T-helper 2 cell treated with Interferon-gamma antibody and Interleukin-4, amounts not matched to agents 100 ng/mL and 5 ng/mL, for 36 hours (primary cell): ENCODE data around the gene C14orf180. TPM values are rescaled to one million over a fixed set of nuclear protein-coding genes. Genes with fewer than 3 reads are reported as not detected.
"Not testable (repeated sequence)": the region's sequence is repeated elsewhere in the genome, so short reads cannot be mapped to it uniquely, and the experiment has no call there.

ENCODE experiments used
- intact Hi-C: fragments of 100-400 bp; cut with micrococcal nuclease; formaldehyde crosslinking; loops from one replicate; pipeline ENCODE4 v1.15.1; 2023
- total RNA-seq: library from RNA; stranded (reverse); gene quantifications from 2 replicates; pipeline ENCODE4 v1.2.3, GENCODE V29; 2022

C14orf180 gene
- total RNA-seq, 1 donor from 2014 or later, result not detected

DNA sequence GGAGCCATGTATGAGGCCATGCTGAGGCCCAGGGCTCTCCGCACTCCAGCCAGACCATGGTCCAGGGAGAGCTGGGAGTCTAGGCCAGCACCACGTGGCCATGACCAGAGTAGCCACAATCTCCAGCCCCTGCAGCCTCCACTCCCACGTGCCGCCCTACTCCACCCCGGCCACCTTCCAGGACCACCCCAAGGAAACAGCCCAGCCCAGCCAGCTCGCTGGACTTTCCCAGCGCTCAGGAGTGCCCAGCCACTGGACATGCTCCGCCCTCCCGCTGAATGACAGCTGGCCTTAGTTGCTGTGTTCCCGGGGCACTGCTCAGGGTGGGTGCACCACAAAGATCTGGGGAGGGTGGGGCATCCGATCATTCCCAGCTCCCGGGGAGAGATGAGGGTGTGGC lies 2.1 kb upstream of the C14orf180 start:
- intact Hi-C loops, result no loop called here

DNA sequence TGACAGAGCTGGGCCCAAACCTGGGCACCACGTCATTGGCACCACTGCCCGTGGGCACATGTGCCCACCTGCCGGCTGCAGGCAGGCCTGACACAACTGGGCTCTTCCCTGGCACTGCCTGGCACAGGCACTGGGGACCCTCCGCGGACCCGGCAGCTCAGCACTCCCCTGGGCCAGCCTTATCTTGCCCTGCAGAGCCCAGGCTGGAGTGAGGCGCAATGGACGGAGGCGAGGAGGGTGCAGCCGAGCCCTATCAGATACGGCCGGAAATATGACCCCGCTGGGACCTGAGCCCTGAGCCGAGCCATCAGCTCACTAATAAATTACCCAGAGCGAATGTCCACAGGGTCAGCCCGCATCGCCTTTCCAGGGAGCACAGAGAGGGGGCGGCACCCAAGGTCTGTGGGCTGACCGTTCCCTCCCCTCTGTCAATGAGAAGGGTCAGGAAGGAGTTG lies 1.7 kb upstream of the C14orf180 start:
- intact Hi-C loops, result no loop called here

DNA sequence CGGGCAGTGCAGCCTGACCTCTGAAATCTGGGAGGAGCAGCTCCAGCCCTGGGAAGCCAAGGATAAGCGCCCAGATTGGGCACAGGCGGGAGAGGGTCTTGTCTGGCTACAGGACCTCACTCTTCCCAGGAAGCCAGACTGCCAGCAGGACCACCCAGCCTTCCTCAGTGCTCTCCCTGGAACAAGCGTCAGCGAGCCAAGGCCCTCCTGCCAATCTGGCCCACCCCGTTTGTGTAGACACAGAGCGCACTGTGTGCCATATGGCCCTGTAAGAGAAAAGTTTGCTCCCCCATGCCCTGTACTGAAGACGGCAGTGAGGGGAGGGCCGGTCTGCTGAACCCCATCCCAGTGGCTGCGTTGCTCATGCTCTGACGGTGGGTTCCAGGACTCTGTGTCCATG lies 1.2 kb upstream of the C14orf180 start:
- intact Hi-C loops, result no loop called here

DNA sequence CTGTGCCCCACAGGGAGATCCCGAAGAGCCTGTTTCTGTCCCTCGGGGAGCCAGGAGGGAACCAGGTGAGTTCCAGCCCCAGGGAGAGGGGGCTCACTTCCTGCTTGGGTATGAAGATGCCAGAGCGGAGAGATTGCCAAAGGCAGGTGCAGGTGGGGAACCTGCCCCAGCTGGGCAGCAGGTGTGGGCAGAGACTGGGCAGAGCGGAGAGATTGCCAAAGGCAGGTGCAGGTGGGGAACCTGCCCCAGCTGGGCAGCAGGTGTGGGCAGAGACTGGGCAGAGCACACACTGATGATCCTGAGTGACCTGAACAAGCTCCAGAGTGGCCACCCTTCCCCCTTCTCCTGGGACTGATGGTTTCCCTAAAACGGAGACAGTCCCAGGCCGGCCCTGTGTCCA lies 375 bp downstream of the C14orf180 start:
- intact Hi-C loops, result not testable (repeated sequence)

DNA sequence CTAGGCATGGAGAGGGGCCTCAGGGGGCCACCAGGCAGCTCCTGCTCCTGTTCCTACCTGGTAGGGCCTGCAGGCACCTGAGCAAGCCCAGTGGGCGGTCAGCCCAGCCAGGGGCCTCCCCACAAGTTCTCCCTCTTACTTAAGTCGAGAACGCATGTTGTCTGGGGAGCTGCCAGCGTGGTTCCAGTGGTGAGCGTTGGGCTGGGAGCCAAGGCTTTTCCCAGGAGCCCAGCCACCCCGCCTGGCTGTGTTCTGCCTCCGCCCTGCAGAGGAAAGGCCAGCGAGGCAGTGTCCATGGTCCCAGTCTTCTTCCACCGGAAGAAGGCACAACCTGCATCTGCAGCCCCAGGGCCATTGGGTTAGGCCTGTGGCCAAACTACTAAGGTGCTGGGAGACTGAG lies 1.4 kb downstream of the C14orf180 start:
- intact Hi-C loops, result no loop called here

DNA sequence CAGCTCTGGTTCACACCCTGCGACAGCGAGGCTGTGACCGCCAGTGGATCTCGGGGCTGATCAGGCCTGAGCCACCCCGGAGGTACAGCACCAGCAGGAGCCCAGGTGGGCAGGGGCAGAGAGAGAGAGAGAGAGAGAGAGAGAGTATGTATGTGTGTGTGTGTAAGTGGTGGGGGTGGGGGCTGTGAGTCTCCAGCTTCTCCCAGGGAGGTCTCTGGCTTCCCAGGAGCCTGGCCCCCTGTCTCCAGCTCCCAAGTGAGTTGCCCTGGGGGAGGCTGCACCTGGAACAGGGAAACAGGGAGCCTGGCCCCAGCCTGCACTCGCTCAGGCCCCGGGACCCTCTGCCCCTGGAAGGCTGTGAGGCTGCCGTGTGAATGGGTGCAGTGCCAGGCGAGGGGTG lies 2.0 kb downstream of the C14orf180 start:
- intact Hi-C loops, result no loop called here

DNA sequence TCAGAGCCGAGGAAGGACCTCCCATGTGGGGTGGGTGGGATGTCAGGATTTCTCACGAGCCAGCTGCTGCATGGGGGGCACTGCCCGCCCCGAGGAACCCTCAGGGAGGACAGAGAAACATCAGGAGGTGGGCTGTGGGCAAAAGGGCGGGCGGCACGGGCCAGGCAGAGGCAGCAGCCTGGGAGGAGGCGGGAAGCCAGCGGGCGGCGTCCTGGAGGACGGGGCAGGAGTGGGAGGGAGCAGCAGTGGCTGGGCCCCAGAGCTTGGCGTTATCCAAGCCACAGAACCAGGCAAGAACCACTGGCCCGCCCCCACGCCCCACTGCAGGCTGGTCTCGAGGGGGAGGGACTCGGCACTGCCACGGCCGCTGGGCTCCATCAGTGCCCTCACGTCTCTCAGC lies 2.4 kb downstream of the C14orf180 start:
- intact Hi-C loops, result no loop called here

DNA sequence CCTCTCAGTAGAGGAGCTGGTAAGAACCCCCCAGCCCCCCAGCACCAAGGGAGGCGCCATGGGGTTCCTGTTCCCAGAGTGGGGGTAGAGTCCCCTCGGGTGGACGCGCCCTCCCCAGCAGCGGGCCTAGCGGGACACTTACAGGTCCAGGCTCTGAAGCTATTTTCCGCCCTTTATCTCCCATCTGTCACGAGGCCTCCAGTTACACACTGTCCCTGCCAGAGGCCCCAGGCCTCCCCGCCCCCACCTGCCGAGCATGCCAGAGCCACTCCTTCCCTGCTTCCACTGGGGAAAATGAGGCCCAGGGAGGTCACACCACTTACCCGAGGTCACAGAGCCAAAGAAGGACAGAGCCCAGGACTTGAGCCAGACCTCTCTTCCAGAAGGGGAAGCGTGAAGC lies 3.1 kb downstream of the C14orf180 start:
- intact Hi-C loops, result no loop called here

DNA sequence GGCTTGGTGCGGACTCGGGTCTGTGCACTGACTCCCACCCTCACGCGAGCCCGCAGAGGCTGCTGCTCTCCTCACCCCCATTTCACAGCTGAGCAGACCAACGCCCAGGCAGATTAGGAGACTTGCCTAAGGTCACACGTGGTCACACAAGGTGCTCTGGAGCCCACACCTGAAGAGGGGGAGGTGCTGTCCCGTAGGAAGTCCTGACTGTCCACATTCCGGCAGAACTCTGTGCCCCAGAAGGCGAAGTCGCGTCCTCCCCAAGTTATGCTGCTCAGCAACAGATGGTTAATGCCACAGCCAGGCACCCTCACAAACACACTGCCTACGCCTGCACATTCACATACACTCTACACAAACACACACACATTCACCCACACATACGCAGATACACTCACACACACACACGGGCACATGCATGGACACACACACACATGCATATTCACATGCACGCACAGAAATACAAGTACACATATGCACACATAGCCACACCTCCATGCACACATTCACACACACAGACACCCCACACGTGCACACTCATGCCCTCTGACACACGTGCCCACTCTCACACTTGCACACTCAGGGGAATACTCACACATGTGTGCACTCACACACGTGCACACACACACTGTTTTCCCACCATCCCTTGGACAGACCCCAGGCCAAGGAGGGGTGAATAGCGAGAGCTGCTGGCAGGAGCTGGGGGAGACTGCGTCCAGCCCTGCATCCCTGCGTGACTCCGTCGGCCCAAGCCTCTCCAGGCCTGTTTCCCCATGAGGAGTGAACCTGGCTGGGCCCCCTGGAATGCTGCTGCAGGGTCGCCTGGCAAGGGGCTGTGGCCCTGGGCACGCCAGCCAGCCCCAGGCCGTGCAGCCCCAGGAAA lies 4.1 kb downstream of the C14orf180 start:
- intact Hi-C loops, result no loop called here

DNA sequence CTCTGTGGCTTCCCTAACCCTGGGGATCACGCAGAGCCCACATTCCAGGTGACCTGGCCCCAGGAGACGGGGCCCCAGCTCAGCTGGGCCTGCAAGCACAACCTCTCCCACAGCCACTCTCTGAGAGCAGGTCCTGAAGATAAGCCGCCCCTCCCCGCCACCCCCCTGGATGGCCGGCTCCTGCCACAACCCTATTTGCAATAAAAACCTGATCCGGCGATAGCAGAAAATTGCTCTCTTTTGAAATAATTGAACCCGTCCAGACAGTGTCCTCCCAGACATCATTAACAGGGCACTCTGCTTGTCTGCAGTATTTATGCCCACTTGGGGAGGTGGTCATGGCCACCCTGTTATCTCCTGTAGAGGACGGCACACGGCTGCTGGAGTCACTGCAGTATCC lies 5.0 kb downstream of the C14orf180 start:
- intact Hi-C loops, result no loop called here

DNA sequence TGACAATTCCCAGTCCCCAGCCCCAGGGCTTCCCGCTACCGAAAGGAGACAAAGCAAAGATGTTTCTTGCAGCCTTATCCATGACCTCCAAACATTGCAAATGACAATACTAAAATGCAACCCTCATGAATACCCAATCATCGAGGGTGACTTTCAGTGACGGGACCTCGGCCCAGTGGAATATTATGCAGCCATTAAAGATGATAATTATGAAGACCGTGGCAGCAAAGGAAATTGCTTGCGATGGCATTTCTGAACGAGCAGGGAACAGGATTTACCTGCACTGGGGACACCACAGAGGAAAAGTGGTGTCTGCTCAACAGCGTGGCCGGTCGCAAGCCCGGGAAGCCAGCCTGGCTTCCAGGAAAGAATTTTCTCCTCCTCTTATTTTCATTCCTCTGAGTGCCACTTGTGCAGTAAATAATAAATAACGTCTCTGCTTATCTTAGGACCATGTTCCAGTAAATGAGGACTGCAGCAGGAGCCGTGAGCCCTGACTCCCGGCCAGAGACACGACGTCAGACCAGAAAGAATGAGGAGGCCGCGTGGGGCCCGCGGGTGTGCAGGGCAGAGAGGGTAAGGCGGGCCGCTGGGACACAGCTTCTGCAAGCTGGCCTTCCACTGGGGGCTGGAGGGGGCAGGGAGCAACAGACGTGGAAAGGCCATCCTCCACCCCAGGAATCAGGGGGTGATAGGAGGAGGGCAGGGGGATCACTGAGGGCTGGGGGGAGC lies 6.6 kb downstream of the C14orf180 start:
- intact Hi-C loops, result no loop called here

DNA sequence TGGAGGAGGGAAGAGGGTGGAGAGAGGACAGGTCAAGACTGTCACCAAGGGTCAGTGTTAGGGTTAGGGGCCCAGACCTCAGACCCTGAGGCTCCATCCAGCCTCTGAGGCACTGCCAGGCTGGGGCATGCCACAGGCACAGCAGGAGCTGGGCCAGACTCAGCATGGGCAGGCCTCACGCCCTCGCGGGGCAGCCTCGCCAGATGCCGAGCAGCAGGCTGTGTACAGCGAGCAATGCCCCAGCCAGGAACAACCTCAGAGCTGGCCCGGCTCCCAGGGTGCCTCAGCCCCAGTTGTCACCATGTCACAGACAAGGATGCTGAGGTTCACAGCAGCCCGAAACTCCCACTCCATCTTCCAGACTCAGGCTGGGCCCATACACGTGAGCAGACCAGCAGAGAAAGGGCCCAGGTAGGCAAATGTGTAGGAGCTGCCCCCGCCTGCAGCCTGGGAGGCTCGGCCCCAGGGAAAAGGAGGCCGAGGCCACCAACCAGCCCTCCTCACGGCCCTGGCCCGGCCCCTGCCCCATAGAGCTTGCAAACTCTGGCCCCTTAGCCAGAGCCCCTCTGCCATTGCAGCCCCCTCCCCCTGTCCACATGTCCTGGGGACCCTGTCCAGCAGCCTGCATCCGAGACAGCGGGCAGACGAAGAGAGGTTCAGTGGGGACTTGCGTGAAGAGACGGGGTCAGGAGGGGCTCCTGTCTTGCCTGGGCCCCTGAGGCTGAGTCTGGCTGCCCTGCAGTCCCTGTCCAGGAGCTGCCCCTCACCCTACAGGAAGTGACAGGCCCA lies 7.5 kb downstream of the C14orf180 start:
- intact Hi-C loops, result no loop called here

DNA sequence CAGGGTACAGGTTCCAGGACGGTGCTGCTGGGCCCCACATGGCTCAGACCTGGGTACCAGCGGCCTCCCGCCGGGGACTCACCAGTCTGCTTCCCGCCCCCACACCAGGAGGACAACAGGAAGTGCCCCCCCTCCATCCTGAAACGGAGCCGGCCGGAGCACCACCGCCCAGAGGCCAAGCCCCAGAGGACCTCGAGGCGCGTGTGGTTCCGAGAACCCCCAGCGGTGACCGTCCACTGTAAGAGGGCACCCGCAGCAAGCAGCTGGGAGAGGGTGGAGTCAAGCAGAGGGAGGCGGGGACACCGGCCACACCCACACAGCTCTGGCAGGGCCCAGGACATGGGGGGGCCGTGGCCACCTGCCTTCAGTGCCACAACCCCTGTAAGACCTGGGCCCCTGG lies 8.1 kb downstream of the C14orf180 start:
- intact Hi-C loops, result no loop called here

DNA sequence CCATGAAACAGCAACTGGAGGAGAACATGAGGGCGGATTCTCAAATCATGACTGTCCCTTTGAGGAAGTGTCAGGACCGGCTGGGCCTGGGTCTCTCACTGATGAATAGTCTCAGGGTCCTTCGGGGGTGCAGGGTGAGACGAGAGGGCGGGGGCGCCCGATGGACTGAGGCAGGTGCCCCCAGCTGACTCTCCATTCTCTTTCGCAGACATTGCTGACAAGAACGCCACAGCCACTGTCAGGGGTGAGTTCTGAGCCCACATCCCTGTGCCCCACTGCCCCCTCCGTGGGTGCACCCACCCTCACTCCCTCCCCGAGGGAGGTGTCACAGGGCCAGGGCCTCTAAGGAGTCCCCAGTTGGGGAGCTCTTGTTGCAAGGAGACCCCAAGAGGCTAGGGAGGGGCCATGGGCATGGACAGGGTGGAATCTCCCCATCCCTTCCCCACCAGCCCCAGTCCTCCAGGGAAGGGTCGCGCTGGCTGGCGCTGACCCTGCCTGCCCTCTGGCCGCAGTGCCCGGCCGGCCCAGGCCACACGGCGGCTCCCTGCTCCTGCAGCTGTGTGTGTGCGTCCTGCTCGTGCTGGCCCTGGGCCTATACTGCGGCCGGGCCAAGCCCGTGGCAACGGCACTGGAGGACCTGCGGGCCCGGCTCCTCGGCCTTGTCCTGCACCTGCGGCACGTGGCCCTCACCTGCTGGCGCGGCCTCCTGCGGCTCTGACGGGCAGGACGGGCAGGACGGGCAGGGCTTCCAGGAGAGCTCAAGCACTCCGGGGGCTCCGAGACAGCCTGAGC lies 8.7 kb downstream of the C14orf180 start:
- intact Hi-C loops, result no loop called here

DNA sequence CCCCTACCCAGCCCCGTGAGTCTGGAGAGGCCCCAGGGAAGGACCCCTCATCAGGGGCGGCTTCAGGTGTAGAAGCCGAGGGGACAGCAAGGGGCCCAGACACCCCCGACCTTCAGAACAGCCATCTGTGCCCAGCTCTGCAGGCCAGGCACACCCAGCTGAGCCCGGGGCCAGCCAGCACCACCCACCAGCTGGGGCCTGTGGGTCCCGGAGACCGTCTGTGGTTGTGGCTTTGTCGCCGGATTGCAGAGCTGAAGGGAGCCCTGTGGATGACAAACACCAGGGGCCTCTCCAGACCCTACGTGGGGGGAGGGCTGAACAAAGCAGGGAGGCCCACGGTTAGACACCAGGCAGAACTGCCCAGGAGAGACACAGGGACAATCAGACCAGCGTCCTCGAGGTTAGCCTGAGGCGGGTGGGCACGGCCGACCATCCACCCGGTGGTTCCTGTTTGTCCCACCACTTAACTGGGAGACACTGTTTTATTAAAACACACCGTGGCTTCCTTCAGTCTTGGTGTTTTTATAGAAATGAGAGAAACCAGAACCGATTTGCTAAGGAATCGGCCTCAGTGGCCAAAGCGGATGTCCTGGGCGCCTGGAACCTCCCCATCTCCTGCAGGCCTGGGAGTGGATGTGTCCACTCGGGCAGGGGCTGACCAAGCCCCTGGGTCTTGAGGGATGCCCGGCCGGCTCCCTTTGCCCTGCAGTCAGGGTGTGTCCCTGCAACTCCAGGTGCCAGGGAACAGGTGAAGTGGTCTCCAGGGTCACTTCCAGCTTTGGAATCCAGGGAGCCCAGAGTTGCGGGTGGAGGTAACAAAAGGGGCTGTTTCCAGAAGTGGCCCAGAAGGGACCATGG lies 10.0 kb downstream of the C14orf180 start:
- intact Hi-C loops, result no loop called here

DNA sequence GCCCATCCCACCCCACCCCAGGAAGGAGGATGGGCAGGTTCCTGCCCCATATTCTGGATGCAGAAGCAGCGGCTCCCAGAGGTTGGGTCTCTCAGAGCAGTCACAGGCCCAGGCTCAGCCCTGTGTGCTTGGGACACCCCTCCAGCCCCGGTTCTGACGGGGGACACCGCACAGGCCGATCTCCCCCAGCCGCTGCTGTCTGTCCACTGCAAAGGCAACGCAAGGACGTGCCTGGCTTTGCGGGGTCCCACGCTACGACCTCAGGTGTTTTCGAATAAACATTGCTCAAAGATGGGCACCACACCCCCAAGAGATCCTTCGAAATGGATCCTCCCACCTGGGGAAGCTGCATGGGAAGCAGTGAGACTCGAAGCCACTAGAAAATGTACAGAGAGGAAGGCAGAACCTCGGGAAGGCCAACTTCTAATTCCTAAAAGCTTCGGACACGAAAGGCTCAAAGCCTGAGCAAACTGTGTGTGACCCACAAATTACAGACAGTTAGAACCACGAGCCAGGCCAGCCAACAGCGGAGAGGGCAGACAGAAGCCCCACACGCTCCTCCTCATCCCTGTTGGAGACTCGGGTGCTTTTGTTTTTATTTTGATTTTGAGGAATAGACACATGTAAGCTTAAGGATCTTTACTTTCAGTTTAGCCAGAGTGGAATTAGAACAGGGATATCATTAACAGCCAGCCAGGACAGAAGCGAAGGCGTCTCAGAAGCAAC lies 10.8 kb downstream of the C14orf180 start:
- intact Hi-C loops, result no loop called here

DNA sequence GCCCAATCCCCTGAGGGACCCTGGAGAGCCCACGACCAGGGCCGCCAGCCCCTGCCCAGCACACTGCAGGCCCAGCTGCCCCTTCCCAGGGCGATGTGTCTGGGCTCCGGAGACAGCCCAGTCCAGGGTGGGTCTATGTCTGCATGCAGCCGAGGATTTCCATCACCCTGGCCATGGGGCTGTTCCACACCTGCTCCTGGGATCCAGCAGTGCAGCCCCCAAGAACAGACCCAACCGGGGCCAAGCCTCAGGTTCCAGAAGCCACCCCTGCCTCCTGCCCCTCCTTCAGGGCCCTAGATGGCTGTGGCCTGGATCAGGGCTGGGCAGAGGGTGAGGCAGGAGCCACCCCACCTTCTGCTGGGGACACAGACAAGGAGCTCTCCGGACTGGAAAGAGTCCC lies 11.5 kb downstream of the C14orf180 start:
- intact Hi-C loops, result no loop called here

DNA sequence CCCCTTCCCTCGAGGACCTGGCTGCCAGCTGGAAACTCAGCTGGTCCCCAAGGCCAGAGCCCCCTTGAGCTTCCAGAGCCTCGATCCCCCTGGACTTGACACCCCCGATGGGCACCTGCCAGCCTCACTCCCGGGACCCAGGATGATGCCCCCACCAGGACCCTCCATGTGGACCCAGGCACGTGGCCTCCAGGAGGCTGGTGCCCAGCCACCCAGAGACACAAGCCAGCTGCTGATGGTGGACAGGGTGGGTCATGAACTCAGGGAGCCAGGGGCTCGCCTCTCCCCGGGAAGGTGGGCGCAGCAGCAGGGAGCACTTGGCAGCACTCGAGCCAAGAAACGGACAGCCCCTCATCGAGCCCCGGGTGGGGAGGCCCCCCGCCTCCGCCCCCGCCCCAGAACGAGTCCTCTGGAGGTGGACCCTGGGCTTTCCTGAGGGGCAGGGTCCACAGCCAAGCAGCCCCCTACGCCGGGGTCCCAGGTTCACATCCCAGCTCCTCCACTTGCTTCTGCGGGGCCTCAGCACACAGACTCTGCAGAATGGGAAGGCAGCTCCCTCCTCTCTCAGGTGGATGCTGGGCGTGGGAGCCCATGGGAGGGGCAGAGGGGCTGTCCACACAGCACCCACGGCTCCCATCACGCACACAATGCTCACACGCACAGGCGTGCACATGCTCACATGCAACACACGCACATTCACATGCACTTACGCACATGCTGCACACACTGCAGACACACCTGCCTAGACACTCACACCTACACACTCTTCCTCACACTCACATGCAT lies 12.1 kb downstream of the C14orf180 start:
- intact Hi-C loops, result no loop called here

DNA sequence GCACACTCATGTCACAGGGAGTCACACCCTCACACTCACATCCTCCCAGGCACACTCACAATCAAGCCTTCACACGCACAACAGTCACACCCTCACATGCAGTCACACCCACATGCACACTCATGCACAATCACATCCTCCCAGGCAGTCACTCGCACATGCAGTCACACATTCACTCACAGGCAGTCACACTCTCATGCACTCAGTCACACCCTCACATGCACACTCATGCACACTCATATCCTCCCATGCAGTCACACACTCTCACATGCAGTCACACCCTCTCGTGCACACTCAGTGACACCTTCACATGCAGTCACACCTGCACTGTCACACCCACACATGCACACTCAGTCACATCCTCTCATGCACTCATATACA lies 12.7 kb downstream of the C14orf180 start:
- intact Hi-C loops, result no loop called here
